CD4-positive, CD25-positive, alpha-beta regulatory T cell (primary cell): ENCODE results near the gene BLM. TPM values are rescaled to one million over a fixed set of nuclear protein-coding genes. Genes with fewer than 3 reads are reported as not detected.

ENCODE experiments used
- ATAC-seq, 2 donors: fragments of 150-1000 bp; cut with Tn5 transposase; one replicate each; pipeline ENCODE4 v1.10.0; 2021; ENCODE audit warnings: low read depth in 2 of 2, moderate number of reproducible peaks in 2 of 2, moderate library complexity in 1 of 2
- DNase-seq, 3 donors: peaks; one replicate each; pipeline versions ENCODE4 v3.0.0 to v3.0.0-alpha.2; 2012 to 2022; ENCODE audit warnings: mixed read lengths in 1 of 3
- H3K27ac ChIP-seq: one replicate; pipeline ENCODE4 v1.7.0; 2013; ENCODE audit warnings: mild to moderate bottlenecking, low read length; ENCODE audit not compliant: insufficient read depth, poor library complexity, severe bottlenecking
- H3K27me3 ChIP-seq: one replicate; pipeline ENCODE4 v1.7.0; 2013; ENCODE audit warnings: low read length; ENCODE audit not compliant: control insufficient read depth, insufficient read depth
- H3K36me3 ChIP-seq: one replicate; pipeline ENCODE4 v1.7.0; 2013; ENCODE audit warnings: mild to moderate bottlenecking, low read length, moderate library complexity; ENCODE audit not compliant: control insufficient read depth, insufficient read depth
- H3K4me1 ChIP-seq: 2 replicates; pipeline ENCODE4 v1.7.0; 2013; ENCODE audit warnings: mild to moderate bottlenecking, low read length; ENCODE audit not compliant: insufficient read depth, control insufficient read depth, poor library complexity, severe bottlenecking
- H3K4me3 ChIP-seq: one replicate; pipeline ENCODE4 v1.7.0; 2013; ENCODE audit warnings: low read depth, mild to moderate bottlenecking, low read length, moderate library complexity
- H3K9me3 ChIP-seq, 2 experiments: 1 replicate in 1 of 2; 2 replicates in 1 of 2; pipeline ENCODE4 v1.7.0; 2013; ENCODE audit warnings: low read length in 2 of 2, mild to moderate bottlenecking in 1 of 2, moderate library complexity in 1 of 2; ENCODE audit not compliant: control insufficient read depth in 2 of 2
- H3K27ac Mint-ChIP-seq, 3 donors: one replicate each; pipeline ENCODE4 v1.8.0; 2020 to 2022; ENCODE audit warnings: mild to moderate bottlenecking in 3 of 3, mixed read lengths in 3 of 3, moderate library complexity in 2 of 3
- H3K27me3 Mint-ChIP-seq: one replicate; pipeline ENCODE4 v1.8.0; 2022; ENCODE audit warnings: mild to moderate bottlenecking, mixed read lengths
- H3K36me3 Mint-ChIP-seq: one replicate; pipeline ENCODE4 v1.8.0; 2020; ENCODE audit warnings: mixed read lengths
- H3K4me1 Mint-ChIP-seq, 4 donors: one replicate each; pipeline ENCODE4 v1.8.0; 2020 to 2022; ENCODE audit warnings: mixed read lengths in 4 of 4, mild to moderate bottlenecking in 1 of 4
- H3K4me3 Mint-ChIP-seq, 4 donors: one replicate each; pipeline ENCODE4 v1.8.0; 2020 to 2022; ENCODE audit warnings: mild to moderate bottlenecking in 4 of 4, mixed read lengths in 4 of 4, moderate library complexity in 3 of 4
- H3K9me3 Mint-ChIP-seq, 7 donors: one replicate each; pipeline ENCODE4 v1.8.0; 2020 to 2022; ENCODE audit warnings: mixed read lengths in 7 of 7, mild to moderate bottlenecking in 3 of 7, moderate library complexity in 2 of 7
- polyA plus RNA-seq, 4 donors: library from polyadenylated mRNA; unstranded; fragments of 300-500 nt; fragmentation: Illumina TruSeq; gene quantifications; one replicate each; pipeline ENCODE4 v1.2.3, GENCODE V29; 2021
- total RNA-seq: library from RNA; stranded (reverse); gene quantifications from one replicate; pipeline ENCODE4 v1.2.3, GENCODE V29; 2022

Gene BLM
- total and polyA plus RNA-seq, 5 donors from 2014 or later, result 6.3 to 12.0 (median 7.0) TPM

DNA sequence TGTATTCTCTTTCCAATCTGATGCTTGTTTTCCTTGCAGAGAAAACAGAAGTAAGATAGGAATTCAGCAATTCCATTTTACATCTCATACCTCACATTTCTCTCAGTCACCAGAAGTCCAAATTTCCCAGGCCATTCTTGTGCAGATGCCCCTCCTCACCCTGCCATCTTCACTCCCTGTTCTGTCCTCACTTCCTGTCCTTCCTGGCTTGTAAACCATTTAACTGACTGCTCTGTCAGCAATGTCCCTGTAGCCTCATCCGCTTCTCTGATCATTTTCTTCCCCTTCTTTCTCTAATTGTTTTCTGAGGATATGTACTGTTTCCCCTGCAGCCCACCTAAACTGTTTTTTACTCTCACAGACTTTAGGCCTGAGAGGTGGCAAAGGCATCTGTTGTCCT, 40.3 kb downstream of the BLM start:
- DNase-seq (no peak), ATAC-seq (no peak)
- H3K27ac Mint-ChIP-seq, result peak overlapping the region; percentile 47 to 92 (median 54)
- H3K4me1 Mint-ChIP-seq, result peaks cover 0 to 14% (median 7%) of the 10 kb centered on the region in 4 donors
- no peak overlapping the region for H3K4me3 Mint-ChIP-seq
- Histone ChIP-seq H3K27me3 (no peaks in the 10 kb centered on the region), H3K9me3 (no peaks in the 10 kb centered on the region), H3K27ac (no peak overlapping the region), H3K4me1 (no peaks in the 10 kb centered on the region), H3K4me3 (no peak overlapping the region), H3K36me3 (peaks cover 30% of the 10 kb centered on the region)
- peaks cover 54% of the 10 kb centered on the region for H3K36me3 Mint-ChIP-seq
- H3K9me3 Mint-ChIP-seq, result no peaks in the 10 kb centered on the region
- no peaks in the 10 kb centered on the region for H3K27me3 Mint-ChIP-seq

DNA sequence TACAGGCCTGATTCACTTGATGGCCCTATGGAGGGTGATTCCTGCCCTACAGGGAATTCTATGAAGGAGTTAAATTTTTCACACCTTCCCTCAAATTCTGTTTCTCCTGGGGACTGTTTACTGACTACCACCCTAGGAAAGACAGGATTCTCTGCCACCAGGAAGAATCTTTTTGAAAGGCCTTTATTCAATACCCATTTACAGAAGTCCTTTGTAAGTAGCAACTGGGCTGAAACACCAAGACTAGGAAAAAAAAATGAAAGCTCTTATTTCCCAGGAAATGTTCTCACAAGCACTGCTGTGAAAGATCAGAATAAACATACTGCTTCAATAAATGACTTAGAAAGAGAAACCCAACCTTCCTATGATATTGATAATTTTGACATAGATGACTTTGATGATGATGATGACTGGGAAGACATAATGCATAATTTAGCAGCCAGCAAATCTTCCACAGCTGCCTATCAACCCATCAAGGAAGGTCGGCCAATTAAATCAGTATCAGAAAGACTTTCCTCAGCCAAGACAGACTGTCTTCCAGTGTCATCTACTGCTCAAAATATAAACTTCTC, 43.6 kb downstream of the BLM start:
- Mint-ChIP-seq H3K9me3 (no peaks in the 10 kb centered on the region), H3K4me1 (peaks cover 0 to 7% (median 0%) of the 10 kb centered on the region in 4 donors), H3K27ac (peak overlapping the region in 1 of 3 donors; percentile 47), H3K36me3 (peaks cover 41% of the 10 kb centered on the region), H3K4me3 (no peak overlapping the region), H3K27me3 (no peaks in the 10 kb centered on the region)
- ATAC-seq, result no peak
- Histone ChIP-seq H3K27me3 (no peaks in the 10 kb centered on the region), H3K4me3 (no peak overlapping the region), H3K9me3 (no peaks in the 10 kb centered on the region), H3K36me3 (peaks cover 26% of the 10 kb centered on the region), H3K27ac (no peak overlapping the region), H3K4me1 (no peaks in the 10 kb centered on the region)
- DNase-seq, result no peak

GRCh38 chr15:90761629-90762028, 44.5 kb downstream of the BLM start:
- Histone ChIP-seq H3K27ac (no peak overlapping the region), H3K4me1 (no peaks in the 10 kb centered on the region), H3K4me3 (no peak overlapping the region), H3K9me3 (no peaks in the 10 kb centered on the region), H3K27me3 (no peaks in the 10 kb centered on the region), H3K36me3 (peaks cover 27% of the 10 kb centered on the region)
- Mint-ChIP-seq H3K27ac (no peak overlapping the region), H3K4me1 (peaks cover 0 to 5% (median 0%) of the 10 kb centered on the region in 4 donors), H3K9me3 (no peaks in the 10 kb centered on the region), H3K27me3 (no peaks in the 10 kb centered on the region), H3K36me3 (peaks cover 40% of the 10 kb centered on the region), H3K4me3 (no peak overlapping the region)
- ATAC-seq (no peak), DNase-seq (no peak)

DNA sequence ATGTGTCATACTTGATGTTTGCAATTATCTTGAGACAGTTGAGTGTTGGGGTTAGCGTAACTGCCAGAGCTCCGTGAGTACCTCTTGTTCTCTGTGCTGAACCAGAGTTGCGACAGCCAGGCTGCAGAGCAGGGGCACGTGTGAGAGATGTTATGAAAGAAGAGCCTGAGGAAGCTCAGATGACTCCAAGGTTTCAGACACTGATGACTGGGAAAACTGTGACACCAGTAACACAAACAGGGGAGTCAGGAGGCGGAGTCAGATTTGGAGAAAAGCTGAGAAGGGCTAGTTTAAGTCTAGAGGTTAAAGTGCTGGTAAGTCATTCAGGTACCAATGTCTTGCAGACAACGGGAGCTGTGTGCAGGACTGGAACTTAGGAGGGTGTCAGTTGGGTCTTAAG, 45.0 kb downstream of the BLM start:
- Histone ChIP-seq H3K36me3 (peaks cover 27% of the 10 kb centered on the region), H3K27ac (no peak overlapping the region), H3K9me3 (no peaks in the 10 kb centered on the region), H3K4me3 (no peak overlapping the region), H3K27me3 (no peaks in the 10 kb centered on the region), H3K4me1 (no peaks in the 10 kb centered on the region)
- DNase-seq (no peak), ATAC-seq (no peak)
- H3K9me3 Mint-ChIP-seq, result no peaks in the 10 kb centered on the region
- no peaks in the 10 kb centered on the region for H3K27me3 Mint-ChIP-seq
- peaks cover 38% of the 10 kb centered on the region for H3K36me3 Mint-ChIP-seq
- H3K4me1 Mint-ChIP-seq, result peaks cover 0 to under 1% (median 0%) of the 10 kb centered on the region in 4 donors
- no peak overlapping the region for H3K27ac Mint-ChIP-seq
- H3K4me3 Mint-ChIP-seq, result no peak overlapping the region

- Histone ChIP-seq H3K27ac (no peak overlapping the region), H3K4me1 (no peaks in the 10 kb centered on the region), H3K9me3 (no peaks in the 10 kb centered on the region), H3K4me3 (no peak overlapping the region), H3K27me3 (no peaks in the 10 kb centered on the region), H3K36me3 (peaks cover 30% of the 10 kb centered on the region)
- Mint-ChIP-seq H3K27ac (no peak overlapping the region), H3K9me3 (no peaks in the 10 kb centered on the region), H3K4me1 (no peaks in the 10 kb centered on the region), H3K36me3 (peaks cover 39% of the 10 kb centered on the region), H3K4me3 (no peak overlapping the region), H3K27me3 (no peaks in the 10 kb centered on the region)
- ATAC-seq, result no peak
- DNase-seq, result no peak
These were observed 46.4 kb downstream of the BLM start for GRCh38 chr15:90763366-90764099.

GRCh38 chr15:90765531-90765930, 48.4 kb downstream of the BLM start:
- no peak for ATAC-seq
- Histone ChIP-seq H3K4me3 (no peak overlapping the region), H3K9me3 (no peaks in the 10 kb centered on the region), H3K4me1 (no peaks in the 10 kb centered on the region), H3K27ac (no peak overlapping the region), H3K27me3 (no peaks in the 10 kb centered on the region), H3K36me3 (peaks cover 30% of the 10 kb centered on the region)
- Mint-ChIP-seq H3K9me3 (no peaks in the 10 kb centered on the region), H3K4me1 (no peaks in the 10 kb centered on the region), H3K27me3 (no peaks in the 10 kb centered on the region), H3K27ac (peak overlapping the region in 1 of 3 donors; percentile 58), H3K36me3 (peaks cover 41% of the 10 kb centered on the region), H3K4me3 (no peak overlapping the region)
- no peak for DNase-seq

GRCh38 chr15:90765966-90766365, 48.8 kb downstream of the BLM start:
- DNase-seq (no peak), ATAC-seq (no peak)
- Histone ChIP-seq H3K4me1 (no peaks in the 10 kb centered on the region), H3K27ac (no peak overlapping the region), H3K27me3 (no peaks in the 10 kb centered on the region), H3K36me3 (peaks cover 26% of the 10 kb centered on the region), H3K9me3 (no peaks in the 10 kb centered on the region), H3K4me3 (no peak overlapping the region)
- Mint-ChIP-seq H3K4me1 (no peaks in the 10 kb centered on the region), H3K9me3 (no peaks in the 10 kb centered on the region), H3K36me3 (peaks cover 37% of the 10 kb centered on the region), H3K27ac (peak overlapping the region in 1 of 3 donors; percentile 58), H3K27me3 (no peaks in the 10 kb centered on the region), H3K4me3 (no peak overlapping the region)

- Mint-ChIP-seq H3K9me3 (no peaks in the 10 kb centered on the region), H3K27ac (no peak overlapping the region), H3K4me1 (no peaks in the 10 kb centered on the region), H3K27me3 (no peaks in the 10 kb centered on the region), H3K36me3 (peaks cover 32% of the 10 kb centered on the region), H3K4me3 (no peak overlapping the region)
- Histone ChIP-seq H3K27ac (no peak overlapping the region), H3K36me3 (peaks cover 23% of the 10 kb centered on the region), H3K4me3 (no peak overlapping the region), H3K27me3 (no peaks in the 10 kb centered on the region), H3K4me1 (no peaks in the 10 kb centered on the region), H3K9me3 (no peaks in the 10 kb centered on the region)
- no peak for ATAC-seq
- DNase-seq, result no peak
These were observed 52.2 kb downstream of the BLM start for GRCh38 chr15:90769375-90769774.
